HG03103 (cell line): Measurements from ENCODE around the gene TBATA.

ENCODE experiments used
- ATAC-seq: cut with Tn5 transposase; IDR thresholded peaks from one replicate; pipeline ENCODE4 v1.9.1; 2021; ENCODE audit warnings: low read depth; ENCODE audit not compliant: unreplicated experiment

Gene TBATA

DNA sequence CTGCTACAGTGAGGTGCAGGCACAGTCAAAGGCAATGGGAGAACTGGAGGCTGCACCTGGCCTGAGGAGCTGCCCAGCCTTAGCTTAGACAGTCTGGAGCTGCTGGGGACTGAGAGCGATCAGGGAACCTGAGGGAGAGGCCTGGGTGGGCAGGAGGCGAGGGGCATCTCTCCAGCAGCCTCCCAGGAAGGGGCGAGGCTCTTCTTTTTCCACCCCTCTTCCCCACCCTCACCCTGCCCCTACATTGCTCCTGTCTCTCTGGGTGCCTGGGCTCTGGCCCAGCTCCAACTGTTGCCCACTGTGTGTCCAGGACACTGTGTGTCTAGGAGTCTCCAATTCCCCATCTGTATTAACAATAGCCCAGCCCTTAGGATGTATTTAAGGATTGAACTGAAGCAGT lies 36.9 kb downstream of the TBATA start:
- ATAC-seq: no peak

DNA sequence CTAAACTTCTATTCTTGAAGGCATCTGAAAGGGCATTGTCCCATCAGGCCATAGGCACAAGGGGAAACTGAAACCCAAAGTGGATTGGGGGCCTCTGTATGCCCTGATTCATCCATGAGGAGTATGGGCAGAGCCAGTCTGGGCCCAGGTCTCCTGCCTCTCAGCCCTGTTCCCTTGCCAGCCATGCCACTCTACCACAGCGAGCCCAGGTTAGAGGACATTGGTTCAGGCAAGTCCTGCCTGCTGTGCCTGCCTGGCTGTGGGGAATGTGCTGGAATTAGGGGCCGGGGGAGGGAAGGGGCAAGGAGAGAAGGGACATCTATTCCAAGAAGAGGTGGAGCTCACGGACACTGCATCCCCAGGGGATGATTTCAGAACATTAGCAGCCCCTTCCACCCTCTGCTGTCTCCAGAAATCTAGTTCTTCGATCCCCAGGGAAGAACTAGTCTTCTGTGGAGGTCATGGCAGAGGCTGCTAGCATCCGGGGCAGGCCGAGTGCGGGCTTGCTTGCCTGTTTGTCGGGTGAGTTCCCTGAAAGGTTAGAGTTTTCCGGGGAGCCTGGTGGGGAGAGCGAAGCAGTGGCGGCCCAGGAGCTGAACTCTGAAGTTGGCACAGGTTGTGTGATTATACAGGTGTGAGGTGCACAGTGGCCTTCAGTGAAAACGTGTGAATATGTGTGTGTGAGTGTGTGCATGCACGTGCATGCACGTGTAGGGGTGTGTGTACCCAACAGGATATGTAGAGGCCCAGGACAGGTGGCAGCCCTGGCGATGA lies 37.8 kb downstream of the TBATA start:
- no peak for ATAC-seq

DNA sequence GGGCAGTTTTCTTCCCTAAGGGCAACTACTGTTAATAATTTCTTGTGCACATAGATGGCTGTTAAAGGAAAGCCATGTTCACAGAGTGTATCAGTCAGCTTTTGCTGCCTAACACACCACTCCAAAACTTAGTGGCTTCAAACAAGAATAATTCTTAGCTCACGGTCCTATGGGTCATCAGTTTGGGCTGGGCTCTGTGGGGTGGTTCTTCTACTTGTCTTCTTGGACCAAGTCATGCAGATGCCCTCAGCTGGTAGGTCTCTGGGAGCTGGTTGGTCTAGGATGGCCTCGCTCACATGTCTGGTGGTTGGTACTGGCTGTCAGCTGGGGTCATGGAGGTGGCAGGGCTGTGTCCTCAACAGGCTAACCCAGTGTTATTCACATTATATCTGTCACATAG lies 39.6 kb downstream of the TBATA start:
- ATAC-seq: no peak

- no peak for ATAC-seq
Observed at GRCh38 chr10:70744617-70745143, 40.5 kb downstream of the TBATA start.

- ATAC-seq: no peak
Observed at GRCh38 chr10:70743879-70744278, 41.3 kb downstream of the TBATA start.

DNA sequence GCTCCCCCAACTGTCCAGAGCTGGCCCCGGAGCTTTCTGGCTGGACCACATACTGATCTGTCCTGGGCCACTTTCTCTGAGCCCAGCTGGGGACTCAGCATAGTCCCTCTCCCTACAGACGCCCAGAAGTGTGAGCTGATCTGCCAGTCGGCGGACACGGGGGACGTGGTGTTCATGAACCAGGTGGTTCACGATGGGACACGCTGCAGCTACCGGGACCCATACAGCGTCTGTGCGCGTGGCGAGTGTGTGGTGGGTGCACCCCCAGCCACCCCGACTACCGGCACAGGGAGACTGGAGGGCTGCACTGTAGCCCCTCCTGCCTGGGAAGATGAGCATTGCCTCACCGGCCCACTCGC lies 41.8 kb downstream of the TBATA start:
- no peak for ATAC-seq

- no peak for ATAC-seq
Observed at GRCh38 chr10:70742537-70743429, 42.4 kb downstream of the TBATA start.

GRCh38 chr10:70740406-70741288 lies 44.5 kb downstream of the TBATA start:
- no peak for ATAC-seq

- no peak for ATAC-seq
Observed at GRCh38 chr10:70738761-70739121, 46.4 kb downstream of the TBATA start.

GRCh38 chr10:70738006-70738760 lies 47.0 kb downstream of the TBATA start:
- ATAC-seq: no peak

GRCh38 chr10:70737250-70737649 lies 47.9 kb downstream of the TBATA start:
- no peak for ATAC-seq

GRCh38 chr10:70736525-70736924 lies 48.7 kb downstream of the TBATA start:
- no peak for ATAC-seq

DNA sequence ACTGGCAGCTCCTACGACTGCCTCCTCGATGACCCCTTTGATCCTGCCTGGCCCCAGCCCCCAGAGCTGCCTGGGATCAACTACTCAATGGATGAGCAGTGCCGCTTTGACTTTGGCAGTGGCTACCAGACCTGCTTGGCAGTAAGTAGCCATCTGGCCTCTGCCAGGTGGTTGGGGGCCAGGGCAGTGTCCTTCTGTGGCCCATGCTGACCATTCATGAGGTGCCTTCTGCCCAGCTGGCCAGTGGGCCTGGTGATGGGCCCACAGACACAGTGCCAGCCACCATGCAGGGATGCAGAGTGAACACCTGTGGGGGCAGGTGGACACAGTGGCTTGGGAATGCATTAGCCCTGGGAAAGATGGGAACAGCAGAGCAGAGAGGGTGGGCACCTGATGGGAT lies 50.0 kb downstream of the TBATA start:
- no peak for ATAC-seq

DNA sequence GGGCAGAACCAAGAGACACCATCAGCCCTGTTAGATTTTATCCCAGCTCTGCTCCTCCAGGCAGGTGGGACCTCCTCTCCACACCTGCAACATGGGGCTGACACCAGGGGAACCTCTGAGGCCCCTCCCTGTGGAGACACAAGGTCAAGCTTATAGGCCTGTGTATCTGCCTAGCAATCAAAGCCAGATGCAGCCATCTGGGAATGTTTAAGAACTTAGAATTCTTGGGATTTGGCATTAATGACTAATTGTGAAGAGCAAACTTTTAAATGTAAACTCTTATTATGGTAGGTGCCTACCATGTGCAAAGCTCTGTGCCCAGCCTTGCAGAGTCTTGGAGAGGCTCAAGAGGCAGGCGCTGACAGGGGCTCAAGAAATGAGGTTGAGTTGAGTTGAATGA lies 52.1 kb downstream of the TBATA start:
- ATAC-seq: no peak

GRCh38 chr10:70732569-70732968 lies 52.6 kb downstream of the TBATA start:
- ATAC-seq: no peak

- no peak for ATAC-seq
Observed at GRCh38 chr10:70730955-70731354, 54.2 kb downstream of the TBATA start.

GRCh38 chr10:70729763-70730357 lies 55.3 kb downstream of the TBATA start:
- ATAC-seq: no peak

DNA sequence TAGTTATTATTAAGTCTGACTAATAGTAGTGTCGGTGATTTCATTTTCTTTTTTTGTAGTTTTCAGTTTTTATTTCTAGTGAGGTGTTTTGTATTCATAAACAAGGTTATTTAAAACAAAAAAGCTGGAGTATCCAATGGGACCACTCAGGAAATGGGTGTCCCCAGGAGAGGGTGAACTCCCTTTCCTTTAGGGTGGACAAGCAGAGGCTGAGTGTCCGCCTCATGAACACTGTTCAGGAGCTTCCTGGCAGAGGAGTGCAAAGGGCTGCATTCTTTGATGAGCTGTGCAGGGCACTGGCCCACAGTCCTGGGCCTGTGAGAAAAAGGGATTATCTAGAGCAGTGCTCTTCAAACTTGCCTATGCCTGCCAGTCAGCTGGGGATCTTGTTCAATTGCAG lies 56.8 kb downstream of the TBATA start:
- no peak for ATAC-seq

- no peak for ATAC-seq
Observed at GRCh38 chr10:70726909-70727495, 58.2 kb downstream of the TBATA start.
